Psoas muscle (tissue), 8 donors: ENCODE measurements around the gene NPPB. TPM values are rescaled to one million over a fixed set of nuclear protein-coding genes. Genes with fewer than 3 reads are reported as not detected.

Source experiments
- ATAC-seq, 4 donors: fragments of 200-7000 bp; cut with Tn5 transposase; one replicate each; pipeline ENCODE4 v1.9.1; 2020; ENCODE audit warnings: moderate library complexity in 3 of 4, mild to moderate bottlenecking in 2 of 4
- DNase-seq, 2 donors: peaks; one replicate each; pipeline ENCODE4 v3.0.0-alpha.2; 2020
- H3K27ac ChIP-seq: fragments of 200-600 bp; one replicate; pipeline ENCODE4 v1.8.0; 2022
- H3K27me3 ChIP-seq, 3 donors: fragments of 200-600 bp in 1 of 3; one replicate each; pipeline versions ENCODE4 v1.6.1 to v1.8.0; 2013 to 2022; ENCODE audit warnings: low read length in 2 of 3, mild to moderate bottlenecking in 2 of 3, moderate library complexity in 1 of 3; ENCODE audit not compliant: insufficient read depth in 3 of 3
- H3K36me3 ChIP-seq, 2 donors: fragments of 200-600 bp in 1 of 2; one replicate each; pipeline versions ENCODE4 v1.6.1 to v1.8.0; 2013 to 2022; ENCODE audit warnings: low read depth in 1 of 2, mild to moderate bottlenecking in 1 of 2, moderate library complexity in 1 of 2; ENCODE audit not compliant: insufficient read depth in 1 of 2
- H3K4me1 ChIP-seq: fragments of 200-600 bp; one replicate; pipeline ENCODE4 v1.8.0; 2022
- H3K4me3 ChIP-seq: fragments of 200-600 bp; one replicate; pipeline ENCODE4 v1.8.0; 2022; ENCODE audit warnings: mild to moderate bottlenecking
- H3K9me3 ChIP-seq: fragments of 200-600 bp; one replicate; pipeline ENCODE4 v1.8.0; 2022
- CTCF ChIP-seq: fragments of 200-600 bp; IDR thresholded peaks from one replicate; pipeline ENCODE4 v1.8.0; 2022; ENCODE audit warnings: antibody characterized with exemption
- WGBS, 3 donors: extraction: QIAGEN DNeasy Blood & Tissue Kit; methylation state at CpG; one replicate each; pipeline versions ENCODE4 v1.1.6 to v1.1.7; 2013; 5-methylcytosine and 5-hydroxymethylcytosine counted together
- intact Hi-C, 2 donors: fragments of 100-400 bp; cut with DNase I; formaldehyde crosslinking; loops; one replicate each; pipeline versions ENCODE4 v1.11.0 to v1.14.2; 2022
- polyA plus RNA-seq, 3 donors: library from polyadenylated mRNA; stranded (reverse); fragments of 200-250 nt; gene quantifications; one replicate each; pipeline ENCODE4 v1.2.3, GENCODE V29; 2013
- total RNA-seq, 4 donors: library from RNA; stranded (reverse); fragmentation: NEBNext Ultra II Directional in 2 of 4; extraction: Animal tissue kit (Norgen Biotek cat#: 25700) in 2 of 4; gene quantifications; one replicate each; pipeline versions ENCODE4 v1.2.1 to v1.2.4, GENCODE V29; 2021 to 2023
- donor health status: healthy with polysubstance abuse.
- donor health status: DM: no; HTN: no; CAD: no; lungs with moderate emphysema.
- donor health status: Bipolar disorder and iron deficiency.
- donor health status: healthy.
- donor health status: DM: yes; HTN: yes; CAD: no.
- donor health status: DM: no; HTN: no; CAD: no.
- donor health status: DM: no; HTN: no; CAD: no.
- donor health status: DM: yes; HTN: yes; CAD: no.

The NPPB gene
- total and polyA plus RNA-seq, 7 donors, result 0.37 to 1.6 (median 0.39) TPM; not detected in 4

GRCh38 chr1:11879311-11880180, 20.8 kb upstream of the NPPB start:
- Histone ChIP-seq H3K27ac (peak overlapping the region; percentile 59), H3K9me3 (no peaks in the 10 kb centered on the region), H3K4me3 (no peak overlapping the region), H3K4me1 (peaks cover 35% of the 10 kb centered on the region), H3K27me3 (peaks cover 0 to 4% (median 0%) of the 10 kb centered on the region in 3 donors), H3K36me3 (no peaks in the 10 kb centered on the region)
- TF ChIP-seq CTCF, result no peak
- ATAC-seq (no peak), DNase-seq (no peak)
- 44 to 58% (median 45%) methylated on average over 26 to 28 of the region's 28 CpGs for WGBS, 3 donors
- intact Hi-C loops, result no loop called here

- TF ChIP-seq CTCF, result no peak
- DNase-seq (no peak), ATAC-seq (no peak)
- H3K27ac ChIP-seq, result no peak overlapping the region
- H3K4me3 ChIP-seq, result no peak overlapping the region
- peaks cover 0 to 4% (median 0%) of the 10 kb centered on the region in 3 donors for H3K27me3 ChIP-seq
- H3K4me1 ChIP-seq, result peaks cover 42% of the 10 kb centered on the region
- 54 to 78% (median 66%) methylated on average over 5 to 6 of the region's 6 CpGs for WGBS, 3 donors
- no peaks in the 10 kb centered on the region for H3K36me3 ChIP-seq
- intact Hi-C loops, result no loop called here
- H3K9me3 ChIP-seq, result no peaks in the 10 kb centered on the region
These were observed 20.1 kb upstream of the NPPB start for GRCh38 chr1:11878891-11879190.

GRCh38 chr1:11878081-11878890, 19.5 kb upstream of the NPPB start:
- no peaks in the 10 kb centered on the region for H3K36me3 ChIP-seq
- H3K4me1 ChIP-seq, result peaks cover 45% of the 10 kb centered on the region
- DNase-seq, result no peak
- H3K27ac ChIP-seq, result no peak overlapping the region
- no peak for TF ChIP-seq CTCF
- ATAC-seq, result no peak
- H3K27me3 ChIP-seq, result peaks cover 0 to 4% (median 0%) of the 10 kb centered on the region in 3 donors
- intact Hi-C loops, result no loop called here
- H3K9me3 ChIP-seq, result no peaks in the 10 kb centered on the region
- no peak overlapping the region for H3K4me3 ChIP-seq
- WGBS, 3 donors, result 71 to 84% (median 72%) methylated on average over 31 of the region's 31 CpGs

GRCh38 chr1:11877074-11877473, 18.3 kb upstream of the NPPB start:
- no peaks in the 10 kb centered on the region for H3K36me3 ChIP-seq
- no peak overlapping the region for H3K27ac ChIP-seq
- WGBS, 3 donors, result 75 to 88% (median 77%) methylated on average over 6 of the region's 6 CpGs
- DNase-seq, result no peak
- peaks cover 0 to 4% (median 0%) of the 10 kb centered on the region in 3 donors for H3K27me3 ChIP-seq
- H3K9me3 ChIP-seq, result no peaks in the 10 kb centered on the region
- intact Hi-C loops, result no loop called here
- H3K4me1 ChIP-seq, result peaks cover 41% of the 10 kb centered on the region
- H3K4me3 ChIP-seq, result no peak overlapping the region
- ATAC-seq, result no peak
- TF ChIP-seq CTCF, result no peak
